Ishikawa (cell line): ENCODE data around the gene KNOP1.

Experiments
- CEBPB ChIP-seq: IDR thresholded peaks from 2 replicates; pipeline ENCODE4 v1.6.1; 2012
- CREB1 ChIP-seq: IDR thresholded peaks from 2 replicates; pipeline ENCODE4 v1.6.1; 2012; ENCODE audit warnings: low read depth
- EGR1 ChIP-seq: IDR thresholded peaks from 2 replicates; pipeline ENCODE4 v1.6.1; 2012
- EP300 ChIP-seq: IDR thresholded peaks from 2 replicates; pipeline ENCODE4 v1.6.1; 2012; ENCODE audit warnings: borderline replicate concordance
- FOXM1 ChIP-seq: IDR thresholded peaks from 2 replicates; pipeline ENCODE4 v1.6.1; 2012; ENCODE audit warnings: low read depth, borderline replicate concordance
- MAX ChIP-seq: IDR thresholded peaks from 2 replicates; pipeline ENCODE4 v1.6.1; 2012
- NFIC ChIP-seq: IDR thresholded peaks from 2 replicates; pipeline ENCODE4 v1.6.1; 2012
- RAD21 ChIP-seq: IDR thresholded peaks from 2 replicates; pipeline ENCODE4 v1.6.1; 2012; ENCODE audit warnings: low read depth
- REST ChIP-seq: IDR thresholded peaks from 2 replicates; pipeline ENCODE4 v1.6.1; 2012; ENCODE audit warnings: low read depth, mild to moderate bottlenecking
- TAF1 ChIP-seq: IDR thresholded peaks from 2 replicates; pipeline ENCODE4 v1.6.1; 2012; ENCODE audit warnings: low read depth, mild to moderate bottlenecking
- TCF12 ChIP-seq: IDR thresholded peaks from 2 replicates; pipeline ENCODE4 v1.6.1; 2012; ENCODE audit warnings: low read depth
- TEAD4 ChIP-seq: IDR thresholded peaks from 2 replicates; pipeline ENCODE4 v1.6.1; 2012
- USF1 ChIP-seq: IDR thresholded peaks from 2 replicates; pipeline ENCODE4 v1.6.1; 2012
- YY1 ChIP-seq: IDR thresholded peaks from 2 replicates; pipeline ENCODE4 v1.6.1; 2012; ENCODE audit warnings: low read depth
- ZBTB7A ChIP-seq: IDR thresholded peaks from 2 replicates; pipeline ENCODE4 v1.6.1; 2012; ENCODE audit warnings: low read depth

The KNOP1 gene

GRCh38 chr16:19683453-19684236 is 34.4 kb downstream of the KNOP1 start:
- TF ChIP-seq ZBTB7A (no peak), TAF1 (no peak), EGR1 (no peak), CEBPB (no peak), REST (no peak), CREB1 (no peak), TEAD4 (no peak), MAX (no peak), NFIC (no peak)

GRCh38 chr16:19681637-19682036 is 36.4 kb downstream of the KNOP1 start:
- no peak for TF ChIP-seq CEBPB
- TF ChIP-seq FOXM1, result no peak
- no peak for TF ChIP-seq TAF1
- TF ChIP-seq USF1, result no peak
- TF ChIP-seq EP300, result no peak
- TF ChIP-seq TEAD4, result no peak
- no peak for TF ChIP-seq RAD21
- TF ChIP-seq MAX, result no peak
- TF ChIP-seq EGR1, result no peak
- no peak for TF ChIP-seq NFIC
- TF ChIP-seq ZBTB7A, result no peak
- TF ChIP-seq REST, result no peak
- TF ChIP-seq CREB1, result no peak
- TF ChIP-seq YY1, result no peak
- TF ChIP-seq TCF12, result no peak

GRCh38 chr16:19680881-19681340 is 37.1 kb downstream of the KNOP1 start:
- TF ChIP-seq RAD21, result peak; percentile 27; the same call in 1 of the 2 replicates
- TF ChIP-seq YY1, result no peak
- no peak for TF ChIP-seq USF1
- peak; percentile 58 for TF ChIP-seq NFIC
- TF ChIP-seq TCF12, result no peak

GRCh38 chr16:19678804-19679203 is 39.2 kb downstream of the KNOP1 start:
- TF ChIP-seq EGR1, result no peak
- no peak for TF ChIP-seq REST
- TF ChIP-seq YY1, result no peak
- TF ChIP-seq CEBPB, result no peak
- no peak for TF ChIP-seq TCF12
- no peak for TF ChIP-seq EP300
- no peak for TF ChIP-seq USF1
- no peak for TF ChIP-seq CREB1
- no peak for TF ChIP-seq TAF1
- TF ChIP-seq TEAD4, result no peak
- no peak for TF ChIP-seq ZBTB7A
